Neural crest cell (in vitro differentiated cells): ENCODE results near the gene OPA1. TPM values are rescaled to one million over a fixed set of nuclear protein-coding genes. Genes with fewer than 3 reads are reported as not detected.
A peak's percentile ranks its signal among the peaks of the same experiment; 100 is the strongest.

Experiments
- DNase-seq: peaks from one replicate; pipeline ENCODE4 v3.0.0; 2021; ENCODE audit warnings: low read depth, mixed read lengths, low spot score
- H3K27ac Mint-ChIP-seq: one replicate; pipeline ENCODE4 v1.8.0; 2021; ENCODE audit warnings: mild to moderate bottlenecking, mixed read lengths; ENCODE audit not compliant: unreplicated experiment
- H3K27me3 Mint-ChIP-seq: 2 replicates; pipeline ENCODE4 v1.8.0; 2021; ENCODE audit warnings: low read depth, mild to moderate bottlenecking, mixed read lengths
- H3K36me3 Mint-ChIP-seq: 2 replicates; pipeline ENCODE4 v1.8.0; 2021; ENCODE audit warnings: low read depth, mild to moderate bottlenecking, mixed read lengths
- H3K4me1 Mint-ChIP-seq: 2 replicates; pipeline ENCODE4 v1.8.0; 2021; ENCODE audit warnings: mixed read lengths
- H3K4me3 Mint-ChIP-seq: one replicate; pipeline ENCODE4 v1.8.0; 2021; ENCODE audit warnings: mild to moderate bottlenecking, mixed read lengths
- H3K9me3 Mint-ChIP-seq: 2 replicates; pipeline ENCODE4 v1.8.0; 2021; ENCODE audit warnings: mixed read lengths
- CTCF ChIP-seq: fragments of 200-600 bp; sonication (generic); conservative IDR thresholded peaks from 2 replicates; pipeline ENCODE4 v1.5.0; 2021; ENCODE audit warnings: antibody characterized with exemption, mild to moderate bottlenecking
- total RNA-seq: library from RNA; stranded (reverse); gene quantifications from 2 replicates; pipeline ENCODE4 v1.2.1, GENCODE V29; 2021

The OPA1 gene
- total RNA-seq, 1 donor from 2014 or later: 60.8 TPM

GRCh38 chr3:193660171-193660570 is 67.2 kb downstream of the OPA1 start:
- Mint-ChIP-seq H3K27ac (no peak overlapping the region), H3K27me3 (no peaks in the 10 kb centered on the region), H3K9me3 (no peaks in the 10 kb centered on the region), H3K4me1 (no peaks in the 10 kb centered on the region), H3K36me3 (peaks cover 23% of the 10 kb centered on the region), H3K4me3 (no peak overlapping the region)
- no peak for TF ChIP-seq CTCF
- no peak for DNase-seq

GRCh38 chr3:193660698-193661411 is 67.8 kb downstream of the OPA1 start:
- H3K27ac Mint-ChIP-seq: no peak overlapping the region
- TF ChIP-seq CTCF: no peak
- H3K27me3 Mint-ChIP-seq: no peaks in the 10 kb centered on the region
- peaks cover 22% of the 10 kb centered on the region for H3K36me3 Mint-ChIP-seq
- H3K4me1 Mint-ChIP-seq: no peaks in the 10 kb centered on the region
- no peak for DNase-seq
- H3K9me3 Mint-ChIP-seq: no peaks in the 10 kb centered on the region
- no peak overlapping the region for H3K4me3 Mint-ChIP-seq

GRCh38 chr3:193662757-193663322 is 69.8 kb downstream of the OPA1 start:
- Mint-ChIP-seq H3K27me3 (no peaks in the 10 kb centered on the region), H3K36me3 (peaks cover 18% of the 10 kb centered on the region), H3K27ac (no peak overlapping the region), H3K9me3 (no peaks in the 10 kb centered on the region), H3K4me1 (no peaks in the 10 kb centered on the region), H3K4me3 (no peak overlapping the region)
- TF ChIP-seq CTCF: no peak
- DNase-seq: no peak

GRCh38 chr3:193665370-193665989 is 72.5 kb downstream of the OPA1 start:
- no peak for DNase-seq
- Mint-ChIP-seq H3K4me1 (no peaks in the 10 kb centered on the region), H3K9me3 (no peaks in the 10 kb centered on the region), H3K36me3 (peaks cover 26% of the 10 kb centered on the region), H3K27ac (no peak overlapping the region), H3K27me3 (peaks cover 9% of the 10 kb centered on the region), H3K4me3 (no peak overlapping the region)
- TF ChIP-seq CTCF: peak; percentile 85

GRCh38 chr3:193673845-193674244 is 80.8 kb downstream of the OPA1 start:
- Mint-ChIP-seq H3K9me3 (no peaks in the 10 kb centered on the region), H3K4me1 (peaks cover 22% of the 10 kb centered on the region), H3K27me3 (peaks cover 61% of the 10 kb centered on the region), H3K4me3 (peak overlapping the region; percentile 60), H3K27ac (no peak overlapping the region), H3K36me3 (peaks cover 26% of the 10 kb centered on the region)
- peak; percentile 34 for TF ChIP-seq CTCF
- peak; percentile 35 for DNase-seq
